ENCODE data around the gene GPBP1L1.

GPBP1L1 gene

DNA sequence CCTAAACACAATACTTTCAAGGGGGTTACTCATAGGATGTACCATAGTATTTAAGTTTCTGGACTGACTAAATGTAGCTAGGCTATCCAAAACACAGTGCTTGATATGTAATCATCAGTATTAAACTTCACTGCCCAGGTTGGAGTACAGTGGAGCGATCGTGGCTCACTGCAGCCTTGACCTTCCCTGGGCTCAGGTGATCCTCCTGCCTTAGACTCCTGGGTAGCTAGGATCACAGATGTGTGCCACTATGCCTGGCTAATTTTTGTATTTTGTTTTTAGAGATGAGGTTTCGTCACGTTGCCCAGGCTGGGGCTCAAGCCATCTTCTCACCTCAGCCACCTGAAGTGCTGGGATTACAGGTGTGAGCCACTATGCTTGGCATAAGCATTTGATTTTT lies 91.9 kb downstream of the GPBP1L1 start:
- no peak for DNase-seq (ENCODE audit: low spot score)

DNA sequence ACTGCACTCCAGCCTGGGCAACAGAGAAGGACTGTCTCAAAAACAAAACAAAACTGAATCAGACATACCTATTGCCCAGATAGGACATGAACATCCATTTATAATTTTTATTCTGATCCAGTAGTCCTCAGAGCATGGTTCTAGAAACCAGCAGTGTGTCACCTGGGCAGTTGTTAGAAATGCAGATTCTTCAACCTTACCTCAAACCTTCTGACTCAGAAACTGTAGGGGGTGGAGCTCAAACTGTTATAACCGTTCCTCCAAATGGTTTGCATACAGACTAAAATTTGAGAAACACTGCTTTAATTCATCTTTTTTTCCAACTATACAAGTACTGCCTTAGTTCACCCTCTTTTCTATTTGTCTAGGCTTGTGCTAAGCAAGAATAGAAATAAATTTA lies 96.5 kb downstream of the GPBP1L1 start:
- DNase-seq (ENCODE audit: low spot score): no peak

DNA sequence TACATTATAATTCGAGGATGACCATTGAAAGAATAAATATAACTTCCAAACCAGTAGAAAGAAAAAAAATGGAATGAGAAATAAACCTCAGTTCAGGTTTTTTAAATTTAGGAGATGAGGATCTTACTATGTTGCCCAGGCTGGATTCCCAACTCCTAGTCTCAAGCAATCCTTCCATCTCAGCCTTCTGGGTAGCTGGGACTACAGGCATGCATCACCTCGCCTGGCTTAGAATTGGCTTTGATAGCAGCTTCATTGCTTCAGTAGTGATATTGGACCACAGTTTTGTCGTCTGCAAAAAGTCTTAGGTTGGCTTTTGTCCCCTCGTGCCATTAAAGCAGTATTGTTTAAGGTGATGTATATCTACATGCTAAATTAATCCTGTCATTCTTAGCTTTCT lies 99.6 kb downstream of the GPBP1L1 start:
- no peak for DNase-seq (ENCODE audit: low spot score)

DNA sequence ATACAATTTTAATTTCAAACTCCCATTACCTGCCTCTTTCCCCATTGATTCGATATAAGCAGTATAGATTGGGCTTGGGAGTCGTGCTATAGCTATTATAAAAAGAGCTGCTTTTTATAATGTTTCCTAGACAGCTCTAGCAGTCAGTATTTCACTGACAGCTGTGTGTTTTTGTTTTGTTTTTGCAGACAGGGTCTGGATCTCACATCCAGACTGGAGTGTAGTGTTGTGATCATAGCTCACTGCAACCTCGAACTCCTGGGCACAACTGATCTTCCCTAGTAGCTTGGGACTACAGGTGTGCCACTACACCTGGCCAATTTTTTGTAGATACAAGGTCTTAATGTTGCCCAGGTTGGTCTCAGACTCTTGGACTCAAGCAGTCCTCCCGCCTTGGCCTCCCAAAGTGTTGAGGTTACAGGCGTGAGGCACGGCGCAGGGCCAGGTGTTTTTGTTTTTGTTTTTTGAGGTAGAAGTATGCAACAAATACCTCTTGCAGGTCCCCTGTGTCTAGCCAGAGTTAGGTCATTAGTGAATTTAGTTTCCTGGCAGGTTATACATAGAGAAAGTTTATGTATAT lies 100.7 kb downstream of the GPBP1L1 start:
- no peak for DNase-seq (ENCODE audit: low spot score)

DNA sequence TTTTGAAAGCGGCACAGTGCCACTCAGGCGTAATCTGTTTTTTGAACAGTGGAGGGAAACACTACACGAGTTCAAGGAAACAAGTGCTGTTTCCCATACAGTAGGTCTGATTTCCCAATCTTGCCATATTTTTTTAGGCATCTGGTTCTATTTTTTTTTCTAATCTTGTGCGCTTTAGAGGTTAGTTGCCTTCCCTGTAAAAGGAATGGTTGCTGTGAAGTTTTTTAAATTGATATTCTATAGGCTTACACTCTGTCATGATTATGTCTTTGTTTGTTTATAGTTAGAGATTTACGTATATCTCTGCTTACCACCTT lies 101.3 kb downstream of the GPBP1L1 start:
- no peak for DNase-seq (ENCODE audit: low spot score)

DNA sequence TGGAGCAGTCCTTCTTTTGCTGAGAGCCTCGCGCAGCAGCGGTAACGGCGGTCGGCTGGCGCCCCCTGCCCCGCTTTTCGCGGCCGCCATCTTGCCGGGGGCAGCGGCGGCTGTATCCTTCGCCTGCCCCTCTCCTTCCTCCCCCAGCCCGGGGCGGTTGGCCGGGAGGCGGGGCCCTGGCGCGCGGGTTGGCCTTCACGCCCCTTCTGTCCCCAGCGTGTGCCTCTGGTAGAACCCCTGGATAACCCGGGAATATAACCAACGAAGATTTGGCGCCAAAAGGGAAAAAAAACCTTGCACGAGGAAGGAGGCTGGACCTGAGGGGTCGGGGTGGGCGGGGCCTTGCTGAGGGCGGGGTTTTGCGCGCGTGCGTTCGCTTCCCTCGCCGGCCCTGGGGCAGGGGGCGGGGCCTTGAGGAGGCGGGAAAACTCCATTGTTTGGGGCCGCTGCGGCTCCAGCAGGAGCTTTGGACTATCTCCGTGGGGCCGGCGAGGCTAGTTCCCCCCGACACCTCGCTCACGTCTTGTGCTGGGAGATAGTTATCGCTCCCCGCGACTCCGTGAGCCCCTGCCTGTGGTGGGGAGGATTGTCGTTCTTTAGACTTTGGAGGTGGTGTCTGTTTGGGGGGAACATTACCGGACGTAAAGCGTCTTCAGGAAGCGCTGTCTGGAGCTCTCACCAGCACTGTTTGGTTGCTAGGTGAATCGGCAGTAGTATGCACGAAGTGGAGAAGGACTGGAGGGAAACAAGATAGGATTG lies 101.8 kb downstream of the GPBP1L1 start:
- DNase-seq (ENCODE audit: low spot score): peak; percentile 89

DNA sequence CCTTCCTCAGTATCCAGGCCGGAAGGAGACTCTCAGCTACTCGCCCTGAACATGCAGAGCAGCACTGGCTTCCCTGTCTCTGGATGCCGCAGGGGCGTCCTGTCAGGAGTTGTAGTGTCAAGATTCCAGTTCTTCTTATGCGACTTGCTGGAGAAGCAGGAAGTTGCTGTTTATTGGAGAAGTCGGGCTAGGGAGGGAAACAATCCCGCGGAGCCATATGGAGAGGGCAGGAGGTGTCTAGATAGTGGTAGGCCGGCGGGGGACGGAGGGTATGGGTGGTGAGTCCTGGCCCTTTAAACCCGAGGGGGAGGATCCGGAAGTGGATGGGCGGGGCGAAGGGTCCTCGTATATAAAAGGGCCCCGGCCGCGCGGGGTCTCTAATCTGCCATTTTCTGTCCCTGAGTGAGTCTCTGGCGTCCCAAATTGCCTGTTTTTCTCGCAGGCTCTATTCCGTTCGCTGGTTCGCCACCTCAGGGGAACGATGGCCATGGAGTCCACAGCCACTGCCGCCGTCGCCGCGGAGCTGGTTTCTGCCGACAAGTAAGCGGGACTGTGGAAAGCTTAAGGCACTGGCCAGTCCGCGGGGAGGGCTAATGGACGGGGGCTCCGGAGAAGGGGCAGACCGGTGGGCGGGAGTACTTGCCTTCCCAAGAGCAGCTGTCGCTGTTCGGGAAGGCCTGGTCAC lies 102.5 kb downstream of the GPBP1L1 start, which contains the start of gene NASP:
TSS of gene NASP (plus strand) at position 376 of the 685 bp plus-strand sequence. CDS start at position 482, 106 bp downstream.
- DNase-seq (ENCODE audit: low spot score): peak; percentile 88

DNA sequence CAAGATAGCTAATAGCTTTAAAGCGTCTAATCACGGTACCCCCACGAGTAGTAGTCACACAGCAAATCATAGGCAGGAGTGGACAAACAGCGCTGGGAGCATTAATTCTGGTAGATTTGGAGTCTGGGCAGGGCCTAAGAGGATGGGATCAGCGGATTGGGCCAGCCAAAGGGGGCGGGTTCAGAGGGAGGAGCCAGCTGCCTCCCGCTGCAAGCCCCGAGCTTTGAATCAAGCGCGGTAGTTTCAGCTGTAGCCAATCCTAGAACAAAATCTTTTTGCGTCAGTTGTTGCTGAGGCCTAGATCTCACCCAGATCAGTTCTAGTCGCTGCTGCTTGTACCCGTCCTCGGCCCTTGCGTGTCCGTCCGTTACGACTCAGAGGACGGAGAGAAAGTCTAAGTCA lies 103.1 kb downstream of the GPBP1L1 start:
- peak; percentile 96 for DNase-seq (ENCODE audit: low spot score)

Small RNA genes lying within 50 kb of the gene (small RNA-seq; reads per million reads assigned to genes)
- gene AL355480.1: 0 reads per million in 2 experiments
- 0 reads per million in 2 experiments for gene AL355480.2
- 0 reads per million in 2 experiments for gene AL355480.3
- 0 reads per million in 2 experiments for gene AL355480.4

Measured in SK-N-DZ (cell line).